ENCODE data around the gene UBD.

The UBD gene

DNA sequence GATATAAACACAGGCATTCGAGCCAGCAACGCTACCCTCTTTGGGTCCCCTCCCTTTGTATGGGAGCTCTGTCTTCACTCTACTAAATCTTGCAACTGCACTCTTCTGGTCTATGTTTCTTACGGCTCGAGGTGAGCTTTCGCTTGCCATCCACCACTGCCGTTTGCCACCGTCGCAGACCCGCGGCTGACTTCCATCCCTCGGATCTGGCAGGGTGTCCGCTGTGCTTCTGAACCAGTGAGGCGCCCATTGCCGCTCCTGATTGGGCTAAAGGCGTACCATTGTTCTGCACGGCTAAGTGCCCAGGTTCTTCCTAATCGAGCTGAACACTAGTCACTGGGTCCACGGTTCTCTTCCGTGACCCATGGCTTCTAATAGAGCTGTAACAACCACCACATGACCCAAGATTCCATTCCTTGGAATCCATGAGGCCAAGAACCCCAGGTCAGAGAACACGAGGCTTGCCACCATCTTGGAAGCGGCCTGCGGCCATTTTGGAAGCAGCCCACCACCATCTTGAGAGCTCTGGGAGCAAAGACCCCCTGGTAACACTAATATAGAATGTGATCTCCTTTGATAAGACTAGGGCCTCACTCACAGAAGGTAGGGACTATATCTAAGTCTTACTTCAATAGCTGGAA is 973 bp downstream of the UBD start:
- no peak for DNase-seq

DNA sequence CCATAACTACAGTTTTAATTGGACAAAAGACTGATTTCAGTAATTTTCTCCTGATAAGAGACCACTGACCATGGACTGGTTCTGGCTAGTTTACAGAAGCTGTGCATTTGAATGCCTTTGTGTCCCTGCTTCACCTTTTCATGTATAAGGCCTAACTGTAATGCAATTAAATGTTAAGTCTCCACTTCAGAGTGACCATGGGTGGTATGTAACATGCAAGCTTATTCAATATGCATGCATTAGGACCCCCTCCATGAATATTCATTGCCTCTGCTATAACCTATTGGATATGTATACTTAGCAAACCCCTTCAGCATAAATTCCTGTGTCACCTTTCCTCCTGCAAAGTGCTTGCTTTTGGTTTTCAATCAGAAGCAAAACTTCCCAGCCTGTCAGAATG is 2.2 kb downstream of the UBD start:
- no peak for DNase-seq

DNA sequence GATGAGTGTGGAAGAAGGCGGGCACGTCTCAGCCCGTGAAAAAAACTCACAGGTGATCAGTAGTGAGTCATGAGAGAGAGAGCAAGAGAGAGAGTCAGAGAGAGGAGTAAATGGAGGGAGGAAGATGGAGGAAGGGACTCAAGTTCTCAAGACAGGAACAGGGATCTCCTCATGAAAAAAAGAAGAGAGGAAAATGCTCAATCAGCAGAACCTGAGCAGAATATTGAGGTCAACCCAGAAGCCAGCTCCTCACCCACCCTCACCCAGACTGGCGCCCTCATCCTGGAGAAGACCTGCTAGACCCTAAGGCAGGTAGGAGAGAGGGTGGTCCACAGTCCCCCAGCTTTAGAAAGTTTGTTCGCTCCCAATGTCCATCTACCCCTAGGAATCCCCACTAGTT is 4.8 kb downstream of the UBD start:
- no peak for DNase-seq

DNA sequence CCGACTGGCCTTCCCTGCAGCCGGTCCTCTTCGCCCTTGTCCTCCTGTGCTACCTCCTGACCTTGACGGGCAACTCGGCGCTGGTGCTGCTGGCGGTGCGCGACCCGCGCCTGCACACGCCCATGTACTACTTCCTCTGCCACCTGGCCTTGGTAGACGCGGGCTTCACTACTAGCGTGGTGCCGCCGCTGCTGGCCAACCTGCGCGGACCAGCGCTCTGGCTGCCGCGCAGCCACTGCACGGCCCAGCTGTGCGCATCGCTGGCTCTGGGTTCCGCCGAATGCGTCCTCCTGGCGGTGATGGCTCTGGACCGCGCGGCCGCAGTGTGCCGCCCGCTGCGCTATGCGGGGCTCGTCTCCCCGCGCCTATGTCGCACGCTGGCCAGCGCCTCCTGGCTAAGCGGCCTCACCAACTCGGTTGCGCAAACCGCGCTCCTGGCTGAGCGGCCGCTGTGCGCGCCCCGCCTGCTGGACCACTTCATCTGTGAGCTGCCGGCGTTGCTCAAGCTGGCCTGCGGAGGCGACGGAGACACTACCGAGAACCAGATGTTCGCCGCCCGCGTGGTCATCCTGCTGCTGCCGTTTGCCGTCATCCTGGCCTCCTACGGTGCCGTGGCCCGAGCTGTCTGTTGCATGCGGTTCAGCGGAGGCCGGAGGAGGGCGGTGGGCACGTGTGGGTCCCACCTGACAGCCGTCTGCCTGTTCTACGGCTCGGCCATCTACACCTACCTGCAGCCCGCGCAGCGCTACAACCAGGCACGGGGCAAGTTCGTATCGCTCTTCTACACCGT is 6.1 kb downstream of the UBD start:
- DNase-seq = peak; percentile 7 to 15

DNA sequence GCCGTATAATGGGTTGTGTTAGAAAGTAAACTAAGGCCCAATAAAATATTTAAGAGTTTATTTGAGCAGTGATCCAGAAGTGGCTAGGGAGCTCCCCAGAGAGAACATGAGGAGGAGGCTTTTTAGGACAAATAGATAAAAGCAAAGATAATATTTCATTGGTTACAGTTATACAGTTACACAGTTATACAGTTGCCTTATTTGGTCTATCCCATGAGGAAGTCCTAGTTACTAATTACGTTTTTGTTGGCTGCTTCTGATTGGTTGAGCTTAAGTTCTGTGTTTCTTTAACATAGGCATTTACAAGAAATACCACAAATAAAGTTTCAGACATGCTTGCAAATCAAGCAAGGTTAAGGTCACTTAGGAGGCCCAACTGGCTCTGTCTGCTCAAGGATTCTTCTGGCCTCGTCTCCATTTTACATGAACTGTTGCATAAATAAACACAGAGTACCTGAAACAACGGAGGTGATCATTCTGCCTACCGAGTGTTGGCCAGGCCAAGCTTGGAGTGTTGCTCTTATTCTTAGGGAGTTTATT is 7.0 kb downstream of the UBD start:
- DNase-seq = no peak

DNA sequence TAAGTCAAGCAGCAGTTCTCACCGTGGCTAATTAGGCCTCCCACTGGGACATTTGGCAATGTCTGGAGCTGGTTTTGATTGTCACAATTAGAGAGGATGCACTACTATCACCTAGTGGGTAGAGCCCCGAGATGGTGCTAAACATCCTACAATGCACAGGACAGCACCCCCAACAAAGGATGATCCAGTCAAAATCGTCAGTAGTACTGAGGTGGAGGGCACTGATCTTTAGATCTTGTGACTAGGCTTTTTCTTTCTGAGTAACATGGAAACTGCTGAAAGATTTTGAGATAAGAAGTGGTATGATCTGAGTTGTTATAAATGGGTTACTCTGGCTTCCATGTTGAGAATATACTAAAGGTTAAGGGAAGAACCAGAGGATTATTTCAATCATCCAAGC is 12.0 kb downstream of the UBD start:
- no peak for DNase-seq

DNA sequence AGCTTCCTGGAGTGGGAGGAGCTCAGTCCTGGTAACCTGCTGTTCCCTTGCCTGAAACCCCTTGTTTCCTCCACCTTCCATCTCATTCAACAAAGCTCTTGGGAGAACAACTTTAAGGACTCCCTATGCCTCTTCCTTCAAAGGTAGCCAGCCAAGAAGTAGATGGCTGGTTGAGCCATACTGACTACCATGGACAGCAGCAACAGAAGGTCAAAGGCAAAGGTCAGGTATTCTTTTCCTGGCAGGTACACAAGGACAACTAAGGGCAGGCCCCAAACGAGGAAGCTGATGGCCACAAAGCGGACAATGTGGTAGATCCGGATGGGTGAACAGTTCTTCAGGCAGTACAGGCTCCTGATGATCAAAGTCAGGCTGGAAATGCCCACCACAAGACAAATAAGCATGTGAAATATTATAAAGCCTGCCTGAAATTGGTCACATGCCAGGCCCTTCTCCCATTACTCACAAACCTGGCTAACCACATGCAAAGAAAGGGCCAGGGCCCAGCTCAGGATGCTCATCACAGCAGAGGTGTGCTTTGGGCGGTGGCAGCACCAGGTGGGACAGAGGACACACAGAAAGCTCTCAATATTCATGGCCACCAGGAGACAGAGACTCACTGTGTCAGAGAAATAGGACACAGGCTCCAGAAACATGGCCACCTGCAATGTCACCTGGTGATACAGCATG is 21.7 kb downstream of the UBD start:
- no peak for DNase-seq

DNA sequence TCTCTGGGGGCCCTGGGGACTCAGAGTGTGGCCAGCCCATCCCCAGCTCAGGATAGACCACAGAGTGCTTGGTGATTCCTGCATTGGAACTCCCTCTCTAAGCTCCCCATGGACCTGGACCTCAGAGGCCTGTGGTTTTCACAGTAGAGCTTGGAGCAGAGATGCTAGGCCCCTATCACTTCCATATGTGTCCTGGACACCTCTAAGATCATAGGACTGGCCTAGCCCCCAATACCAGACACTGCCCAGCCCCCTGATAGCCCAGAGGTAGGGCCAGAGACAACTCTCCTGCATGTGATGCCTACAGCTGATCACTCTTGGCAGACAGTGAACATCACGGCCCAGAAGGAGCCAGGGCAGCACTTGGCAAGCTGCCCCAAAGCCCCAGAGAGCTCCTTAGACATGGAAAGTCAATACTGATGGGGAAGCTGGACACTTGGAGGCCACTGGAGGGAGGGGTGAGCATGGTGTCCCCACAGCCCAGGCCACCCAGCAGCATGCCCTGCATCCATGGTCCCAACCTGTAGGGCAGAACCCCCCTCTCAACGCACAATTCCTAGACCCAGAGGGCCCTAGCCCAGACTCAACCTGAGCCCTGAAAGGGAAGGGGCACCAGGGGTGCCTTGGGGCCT is 27.1 kb downstream of the UBD start:
- no peak for DNase-seq

DNA sequence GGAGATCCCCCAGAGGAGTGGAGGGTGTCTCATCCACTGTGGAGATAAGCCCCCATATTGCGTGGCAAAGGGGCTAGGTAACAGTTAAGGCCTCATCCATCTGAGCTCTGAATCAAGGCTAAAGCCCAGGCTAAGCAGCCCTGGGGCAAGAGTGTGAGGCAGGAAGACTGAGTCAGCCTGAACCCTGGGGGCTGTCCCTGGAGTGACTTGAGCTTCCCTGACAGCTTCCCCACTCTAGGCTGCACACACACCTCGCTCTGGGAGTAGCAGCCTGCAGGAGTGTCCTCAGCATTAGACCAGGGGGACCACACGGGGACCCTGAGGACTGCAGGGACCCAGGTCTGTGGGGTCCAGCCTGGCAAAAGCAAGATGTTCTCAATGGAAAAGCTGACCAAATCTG is 27.9 kb downstream of the UBD start:
- DNase-seq = no peak

DNA sequence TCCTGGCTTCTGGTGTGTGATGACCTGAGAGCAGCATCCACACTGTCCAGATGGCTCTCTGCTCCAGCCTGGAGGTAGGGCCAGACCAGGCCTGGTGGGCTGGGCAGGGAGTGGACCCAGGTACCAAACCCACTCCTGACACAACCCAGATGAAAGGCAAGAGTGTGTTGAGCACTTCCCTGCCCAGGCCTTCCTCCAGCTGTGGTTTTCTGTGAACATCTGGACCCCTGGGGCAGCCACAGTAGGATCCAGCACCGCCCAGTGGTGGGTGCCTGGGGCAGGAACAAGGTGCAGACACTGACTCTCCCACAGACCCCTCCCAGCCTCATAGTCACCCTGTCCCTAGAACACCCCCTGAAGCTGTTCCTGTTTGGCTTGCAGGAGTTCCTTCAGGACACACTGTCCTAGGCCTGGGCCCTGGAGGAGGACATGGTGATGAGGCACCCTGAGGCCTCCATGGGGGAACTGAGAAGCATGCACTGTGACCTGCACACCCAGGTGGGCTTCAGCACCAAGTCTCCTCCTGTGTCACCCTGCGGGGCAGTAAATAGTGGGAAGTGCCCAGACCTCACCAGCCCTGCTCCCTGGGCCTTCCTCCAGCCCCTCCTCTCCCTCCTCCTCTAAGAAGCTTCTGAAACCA is 28.7 kb downstream of the UBD start:
- DNase-seq = no peak

DNA sequence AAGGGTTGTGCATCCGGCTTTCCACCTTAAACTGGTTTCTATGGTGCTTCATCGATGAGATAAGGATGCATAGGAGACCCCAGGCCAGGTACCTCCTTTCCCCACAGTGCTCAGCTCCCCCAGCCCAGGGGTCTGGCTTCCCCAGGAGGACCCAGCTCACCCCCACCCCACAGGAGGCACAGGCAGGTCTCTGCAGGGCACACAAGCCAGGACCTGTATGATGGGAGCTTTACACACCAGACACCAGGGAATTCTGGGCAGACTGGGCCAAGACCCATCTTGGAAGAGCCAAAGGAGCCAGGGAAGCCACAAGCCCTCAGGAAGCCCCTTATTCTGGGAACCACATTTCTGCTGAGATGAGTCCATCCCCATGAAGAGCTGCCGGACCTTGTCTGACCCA is 29.6 kb downstream of the UBD start:
- no peak for DNase-seq

DNA sequence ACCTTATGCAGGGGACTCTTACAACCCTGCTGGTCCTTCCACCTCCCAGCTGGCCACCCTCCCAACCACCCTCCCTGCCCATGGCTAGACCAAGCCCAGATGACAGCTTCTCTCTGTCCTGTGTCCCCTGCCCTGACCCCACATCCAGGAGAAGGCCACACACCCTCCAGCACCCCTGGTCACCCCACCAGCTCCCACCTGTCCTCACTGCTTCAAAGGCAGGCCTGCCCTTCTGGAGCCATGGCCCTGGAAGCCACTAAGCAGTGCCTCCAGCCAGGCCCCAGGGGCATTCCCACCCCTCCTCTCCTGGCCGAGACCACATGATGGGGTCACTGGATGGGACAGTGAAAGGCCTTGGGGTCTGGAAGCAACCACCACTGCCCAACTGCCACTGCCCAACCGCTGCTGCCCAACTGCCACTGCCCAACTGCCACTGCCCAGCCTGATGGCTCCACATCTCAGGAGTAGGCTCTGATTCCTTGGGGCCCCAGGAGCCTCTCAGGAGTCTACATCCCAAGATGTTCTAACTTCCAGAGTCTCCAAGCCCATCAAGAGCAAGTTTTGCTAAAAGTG is 30.5 kb downstream of the UBD start:
- DNase-seq = no peak

DNA sequence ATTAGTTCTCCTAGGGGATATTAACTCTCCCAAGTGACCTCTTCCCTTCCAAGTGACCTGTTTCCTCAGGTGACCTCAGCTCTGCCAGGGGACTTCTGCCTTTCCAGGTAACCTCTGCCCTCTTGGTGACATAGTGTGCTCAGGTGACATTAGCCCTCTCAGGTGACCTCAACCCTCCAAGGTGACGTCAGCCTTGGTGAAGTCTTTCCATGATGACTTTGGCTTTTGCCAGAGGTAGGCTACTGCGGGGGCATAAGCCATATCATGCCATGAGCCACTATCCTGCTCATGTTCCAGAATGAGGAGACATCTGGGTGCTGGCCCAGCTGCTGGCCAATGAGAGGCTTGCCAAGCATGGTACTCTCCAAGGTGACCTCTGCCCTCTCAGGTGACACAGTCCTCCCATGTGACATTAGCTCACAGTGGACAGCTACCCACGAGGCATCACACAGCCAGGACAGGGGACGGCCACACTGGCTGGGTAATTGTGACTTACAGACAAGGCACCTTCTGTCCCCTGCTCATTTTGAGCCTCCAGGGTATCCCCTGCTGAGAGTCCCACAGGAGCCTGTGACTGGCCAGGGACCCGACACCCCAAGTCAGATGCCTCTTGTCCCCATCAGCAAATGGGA is 31.1 kb downstream of the UBD start:
- no peak for DNase-seq

DNA sequence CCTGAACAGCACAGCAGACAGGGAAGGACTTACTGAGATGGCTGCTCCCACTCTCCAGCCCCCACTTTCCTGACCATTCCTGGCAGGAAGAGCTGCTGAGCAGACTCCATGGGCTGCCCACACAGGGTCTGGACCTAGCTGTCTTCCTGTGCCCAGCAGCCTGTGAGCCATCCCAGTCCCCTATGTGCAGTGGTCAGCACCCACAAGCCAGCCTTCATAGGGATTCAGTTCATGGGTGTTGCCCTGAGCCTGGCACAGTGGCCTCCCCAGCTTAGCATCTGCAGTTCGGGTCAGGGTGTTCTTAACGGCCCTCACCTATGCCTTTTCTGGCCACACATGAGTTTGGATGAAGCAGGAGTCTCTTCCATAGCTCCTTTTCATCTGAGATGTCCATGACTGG is 32.0 kb downstream of the UBD start:
- DNase-seq = no peak

DNA sequence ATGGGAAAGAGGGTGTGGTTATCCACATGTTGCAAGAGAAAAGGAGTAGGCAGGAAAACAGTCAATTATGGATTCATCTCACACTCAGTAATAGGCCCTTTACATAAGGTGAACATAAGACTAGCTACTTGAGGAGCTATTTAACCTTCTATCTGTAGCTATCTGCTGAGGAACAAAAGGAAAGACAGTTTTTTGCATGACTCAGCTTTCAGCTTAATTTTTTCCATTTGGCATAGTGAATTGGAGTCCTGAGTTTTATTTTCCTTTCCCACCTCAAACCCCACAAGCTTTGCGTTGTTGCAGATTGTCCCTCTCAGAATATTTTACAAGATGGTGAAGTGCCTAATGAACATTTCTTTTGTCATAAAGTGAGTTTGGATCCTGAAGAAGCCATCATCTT is 32.4 kb downstream of the UBD start:
- no peak for DNase-seq

DNA sequence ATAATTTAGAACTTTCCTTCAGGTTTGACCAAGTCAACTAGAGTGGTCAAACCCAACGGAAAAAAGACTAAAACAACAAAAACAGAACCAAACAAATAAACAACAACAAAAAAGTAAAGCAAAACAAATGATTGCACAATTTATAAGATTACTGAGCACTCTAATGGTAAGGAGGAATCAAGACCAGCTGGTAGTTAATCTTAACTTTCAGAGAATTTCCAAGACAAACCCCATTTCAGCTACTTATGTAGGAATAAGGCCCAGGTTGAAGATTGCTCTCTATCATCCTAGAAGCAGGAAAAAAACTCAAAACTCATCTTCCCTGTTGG is 34.3 kb downstream of the UBD start:
- DNase-seq = no peak

DNA sequence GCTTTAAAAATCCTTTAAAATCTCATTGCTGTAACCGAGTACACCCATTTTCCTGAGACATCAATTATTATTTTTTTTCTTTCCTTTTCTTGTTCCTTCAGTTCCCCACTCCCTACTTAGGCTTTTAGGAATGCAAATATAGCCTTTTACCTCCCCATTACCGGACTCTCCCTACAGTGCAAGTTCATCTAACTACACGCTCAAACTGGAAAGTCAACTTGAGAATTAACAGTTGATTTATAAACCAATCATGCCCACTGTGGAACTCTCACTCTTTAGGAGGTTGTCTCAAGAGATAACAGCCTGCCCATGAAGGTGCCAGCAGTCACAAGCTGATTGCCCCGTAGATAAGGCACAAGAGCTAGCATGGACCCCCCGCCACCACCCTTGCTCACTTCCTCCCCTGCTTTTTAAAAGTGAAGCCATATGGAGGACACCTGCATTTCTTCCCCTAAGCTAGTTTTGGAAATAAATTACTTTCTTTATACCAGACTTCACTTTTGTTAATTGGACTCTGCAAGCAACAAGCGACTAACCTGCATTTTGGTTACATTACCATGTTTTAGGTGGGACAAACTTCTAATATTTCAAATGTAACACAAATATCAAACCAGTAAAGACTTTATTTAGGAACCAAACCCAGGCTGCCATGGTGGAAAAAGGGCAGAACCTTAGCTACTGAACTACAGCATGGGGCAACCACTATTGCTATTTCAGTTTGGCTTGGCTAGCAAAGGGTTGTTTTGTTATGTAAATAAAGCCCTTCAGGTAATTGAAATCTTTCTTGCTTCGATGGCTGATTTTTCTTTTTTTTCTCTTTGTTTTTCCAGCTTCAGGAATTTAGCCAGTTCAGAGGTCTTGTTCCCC is 34.9 kb downstream of the UBD start:
- DNase-seq = no peak

DNA sequence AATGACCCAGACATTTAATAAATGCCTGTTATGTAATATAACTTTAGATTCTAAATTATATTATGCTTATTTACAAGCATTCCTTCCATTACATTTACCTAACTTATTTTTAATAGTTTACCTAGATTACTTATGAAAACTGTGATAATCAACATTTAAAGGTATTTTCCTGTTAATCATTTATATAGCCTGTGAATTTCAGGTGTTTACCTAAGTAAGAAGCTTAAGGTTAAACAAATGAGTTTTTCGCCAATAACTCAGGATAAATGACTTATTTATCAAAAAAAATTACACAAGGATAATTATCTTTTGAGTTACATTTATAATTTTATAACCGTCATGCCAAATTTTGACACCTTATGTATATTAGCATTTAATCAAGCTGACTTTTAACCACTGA is 35.5 kb downstream of the UBD start:
- no peak for DNase-seq

DNA sequence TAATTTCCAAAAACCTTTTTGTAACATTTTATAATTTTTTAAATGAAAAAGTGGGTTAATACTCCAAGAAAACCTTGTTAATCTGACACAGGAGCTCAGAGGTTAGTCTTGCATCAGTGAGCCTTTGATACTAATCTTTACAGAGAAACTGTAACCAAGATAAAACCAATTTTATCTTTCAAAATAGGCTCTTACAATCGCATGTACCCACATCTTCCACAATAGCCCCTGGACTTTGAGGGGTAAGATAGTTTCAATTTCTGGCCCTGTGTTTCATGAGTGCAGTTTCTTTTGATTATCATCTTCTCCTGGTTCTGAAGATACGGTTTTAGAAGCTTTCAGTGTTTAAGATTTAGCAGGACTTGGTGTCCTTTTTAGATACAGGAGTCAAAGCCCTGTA is 37.3 kb downstream of the UBD start:
- no peak for DNase-seq

DNA sequence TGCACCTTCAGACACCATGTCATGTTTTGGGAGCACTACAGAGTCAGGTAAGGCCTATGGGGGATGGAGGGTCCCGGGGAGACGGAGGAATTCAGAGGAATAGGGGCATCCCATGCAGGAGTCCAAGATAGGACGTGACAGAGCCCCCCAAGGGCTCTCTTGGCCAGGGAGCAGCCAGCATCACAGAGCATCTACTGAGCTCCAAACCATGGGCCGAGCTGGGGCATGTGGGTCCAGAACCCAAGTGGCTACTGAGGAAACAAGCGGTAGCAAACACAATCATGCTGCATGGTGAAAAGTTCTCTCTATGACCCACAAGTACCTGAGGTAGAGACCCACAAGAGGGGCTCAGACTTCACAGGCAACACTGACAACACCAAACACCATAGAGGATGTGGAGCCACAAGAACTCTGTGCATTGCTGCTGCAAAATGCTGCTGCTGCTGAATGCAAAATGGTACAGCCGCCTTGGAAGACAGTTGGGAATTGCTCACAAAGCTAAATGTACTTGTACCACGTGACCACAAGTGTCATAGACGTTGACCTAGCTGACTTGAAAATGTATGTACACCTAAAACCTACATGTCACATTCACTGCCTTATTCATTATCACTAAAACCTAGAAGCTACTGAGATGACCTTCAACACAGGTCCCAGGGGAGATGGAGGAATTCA is 38.4 kb downstream of the UBD start:
- no peak for DNase-seq

DNA sequence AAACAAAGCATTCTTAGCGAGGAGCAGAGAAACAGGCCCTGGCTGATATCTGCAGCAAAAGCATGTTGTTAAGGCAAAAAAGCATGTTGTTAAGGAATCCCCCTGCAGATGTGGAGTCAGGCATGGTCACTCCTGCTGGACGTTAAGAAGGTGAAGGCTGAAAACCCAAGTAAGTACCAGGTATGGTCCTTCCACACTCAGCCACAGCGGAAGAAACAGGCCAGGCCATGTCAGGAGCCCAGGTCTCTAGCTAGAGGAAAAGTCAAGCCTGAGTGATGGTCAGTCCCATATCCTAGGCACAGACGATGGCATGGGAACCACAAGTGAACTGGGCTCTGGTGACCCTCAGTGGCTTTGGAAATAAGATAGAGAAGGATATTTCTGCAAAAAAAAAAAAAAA is 39.3 kb downstream of the UBD start:
- no peak for DNase-seq
